NT2/D1 (cell line): ENCODE data around the gene CREG2.

Experiments used
- SUZ12 ChIP-seq: IDR thresholded peaks from 2 replicates; pipeline ENCODE4 v1.6.1; 2011; ENCODE audit not compliant: insufficient read length, insufficient read depth; ENCODE audit errors: extremely low read depth
- YY1 ChIP-seq: IDR thresholded peaks from 2 replicates; pipeline ENCODE4 v1.6.1; 2011; ENCODE audit not compliant: insufficient read length, insufficient read depth
- ZNF274 ChIP-seq: IDR thresholded peaks from 2 replicates; pipeline ENCODE4 v1.6.1; 2011; ENCODE audit warnings: mild to moderate bottlenecking, low read depth, low read length

GRCh38 chr2:101367508-101367907 lies 19.8 kb downstream of the CREG2 start:
- TF ChIP-seq ZNF274 (no peak), YY1 (no peak), SUZ12 (no peak)
